HUES64 (cell line): ENCODE results near the gene BICD2.
A peak's percentile ranks its signal among the peaks of the same experiment; 100 is the strongest.

Experiments
- H3K27ac ChIP-seq: 2 replicates; pipeline ENCODE4 v1.7.0; 2013; ENCODE audit warnings: low read depth, low read length, inconsistent platforms
- H3K27me3 ChIP-seq: 2 replicates; pipeline ENCODE4 v1.6.1; 2013; ENCODE audit warnings: mild to moderate bottlenecking, low read length; ENCODE audit not compliant: insufficient read depth
- H3K36me3 ChIP-seq: 2 replicates; pipeline ENCODE4 v1.6.1; 2013; ENCODE audit warnings: mild to moderate bottlenecking, low read length; ENCODE audit not compliant: insufficient read depth
- H3K4me1 ChIP-seq: 2 replicates; pipeline ENCODE4 v1.6.1; 2013; ENCODE audit warnings: mild to moderate bottlenecking, low read length, moderate library complexity; ENCODE audit not compliant: insufficient read depth
- H3K4me3 ChIP-seq: 2 replicates; pipeline ENCODE4 v1.5.1; 2013; ENCODE audit warnings: mild to moderate bottlenecking, low read length, moderate library complexity
- H3K9ac ChIP-seq: 2 replicates; pipeline ENCODE4 v1.6.1; 2013; ENCODE audit warnings: mild to moderate bottlenecking, low read depth, low read length
- H3K9me3 ChIP-seq: 2 replicates; pipeline ENCODE4 v1.6.1; 2013; ENCODE audit warnings: low read depth, low read length; ENCODE audit not compliant: insufficient read depth
- WGBS: fragments of 150-250, 120-280 bp; methylation state at CpG from one replicate; pipeline ENCODE4 v1.1.7; 2013; ENCODE audit warnings: missing lambda C conversion rate; 5-methylcytosine and 5-hydroxymethylcytosine counted together

Gene BICD2

DNA sequence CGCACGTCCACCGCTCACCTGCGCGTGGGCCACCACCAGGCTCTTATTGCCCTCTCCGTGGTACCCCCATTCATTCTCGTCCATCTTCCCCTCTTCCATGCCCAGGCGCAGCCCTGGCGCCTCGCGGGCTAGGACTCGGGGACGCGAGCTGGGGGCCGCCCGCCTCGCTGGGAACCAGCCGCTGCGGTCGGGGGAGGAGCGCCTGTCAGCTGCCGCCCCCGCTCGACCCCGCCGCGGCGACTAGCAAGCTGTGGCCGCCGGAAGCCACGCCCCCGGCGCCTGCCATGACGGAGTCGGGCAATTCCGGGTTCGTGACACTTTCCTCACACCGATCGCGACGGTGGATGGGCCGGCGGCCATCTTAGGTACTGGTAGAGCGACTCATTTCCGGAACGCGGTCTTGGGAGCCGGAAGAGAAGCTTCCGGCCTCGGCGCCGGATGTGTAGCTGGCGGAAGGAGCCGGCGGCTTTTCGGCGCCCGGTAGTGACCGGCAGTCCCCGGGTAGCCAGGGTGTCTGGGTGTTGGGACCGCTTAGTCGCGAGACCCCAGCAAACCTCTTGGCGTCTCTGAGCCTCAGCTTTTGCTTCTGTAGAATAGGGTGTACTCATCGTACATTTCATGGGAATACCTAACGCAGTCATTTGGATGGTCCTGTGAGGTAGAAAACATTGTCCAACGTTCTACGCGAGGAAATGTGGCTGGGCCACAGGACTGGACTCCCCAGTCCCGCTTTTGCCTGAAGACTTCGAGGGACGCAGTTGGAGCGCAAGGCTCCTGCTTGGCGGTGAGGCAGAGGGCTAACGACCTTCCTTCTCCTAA is 94.5 kb downstream of the BICD2 start, which contains the start of gene IPPK:
IPPK (minus strand) TSS at position 242 of the 819 bp plus-strand sequence; CDS start at position 99, 143 bp downstream.
- Histone ChIP-seq H3K27ac (peak within 1 kb of the TSS; percentile 84), H3K27me3 (no peaks in the 10 kb centered on the region), H3K4me1 (peaks cover 8% of the 10 kb centered on the region; the same call in 1 of the 2 replicates), H3K9me3 (no peaks in the 10 kb centered on the region), H3K4me3 (peak within 1 kb of the TSS; percentile 99), H3K36me3 (peaks cover 5% of the 10 kb centered on the region; the same call in 1 of the 2 replicates), H3K9ac (peak within 1 kb of the TSS; percentile 89)
- WGBS: under 1% methylated on average over 75 of the region's 75 CpGs

DNA sequence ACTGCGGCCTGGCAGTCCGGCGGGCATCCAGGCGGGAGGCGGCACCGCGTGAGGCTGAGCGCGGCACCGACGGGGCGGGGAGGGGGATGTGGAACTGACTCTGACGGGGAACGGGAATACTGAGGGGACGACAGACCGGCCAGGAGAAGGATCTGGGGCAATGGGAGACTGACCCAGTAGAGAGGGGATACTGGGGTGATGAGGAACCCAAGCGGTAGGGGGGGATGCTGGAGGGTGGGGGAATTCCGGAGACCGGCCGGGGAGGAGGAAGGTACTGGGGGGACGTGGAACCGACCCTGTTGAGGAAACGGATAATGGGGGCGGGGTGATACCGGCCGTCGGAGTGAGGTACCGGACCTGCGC is 95.1 kb downstream of the BICD2 start:
- peak overlapping the region; percentile 64 for H3K9ac ChIP-seq
- peaks cover 5% of the 10 kb centered on the region; the same call in 1 of the 2 replicates for H3K36me3 ChIP-seq
- no peaks in the 10 kb centered on the region for H3K27me3 ChIP-seq
- no peaks in the 10 kb centered on the region for H3K9me3 ChIP-seq
- peak overlapping the region; percentile 99 for H3K4me3 ChIP-seq
- WGBS: under 1% methylated on average over 29 of the region's 29 CpGs
- H3K4me1 ChIP-seq: peaks cover 13% of the 10 kb centered on the region; the same call in 1 of the 2 replicates
- H3K27ac ChIP-seq: peak overlapping the region; percentile 49; the same call in 1 of the 2 replicates

DNA sequence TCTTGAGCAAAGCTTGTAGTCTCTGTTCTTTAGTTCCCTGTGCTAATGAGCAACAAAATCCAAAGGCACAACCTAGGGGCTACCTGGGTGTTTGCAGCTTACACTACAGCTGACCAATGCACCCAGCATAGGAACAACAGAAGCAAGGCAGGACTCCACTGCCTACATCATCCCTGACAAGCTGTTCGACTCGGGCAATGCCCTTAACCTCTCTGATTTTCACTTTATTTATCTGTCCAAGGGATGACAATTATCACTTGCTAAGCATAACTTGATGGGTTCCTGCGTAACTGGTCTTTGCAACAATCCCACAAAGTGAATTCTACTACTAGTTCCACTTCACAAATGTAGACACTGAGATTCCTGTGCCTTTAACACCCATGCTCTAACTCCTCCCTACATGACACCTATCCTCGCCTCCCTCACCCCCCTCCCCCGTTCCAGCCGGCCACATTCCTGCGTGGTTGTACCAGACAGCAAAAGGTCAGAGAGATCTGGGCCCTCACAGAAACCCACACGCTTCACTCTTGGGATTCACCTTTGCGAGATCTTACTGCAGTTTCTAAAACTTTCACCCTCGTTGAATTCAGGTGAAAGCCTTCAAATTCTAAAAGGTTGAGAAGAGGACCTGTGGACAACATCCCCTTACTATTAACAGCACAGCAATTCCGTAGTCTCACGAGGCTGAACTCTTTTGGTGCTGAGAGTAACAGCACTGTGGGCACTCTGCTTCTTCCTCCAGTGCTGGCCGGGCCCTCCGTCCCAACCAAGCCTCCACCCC is 95.7 kb downstream of the BICD2 start:
- WGBS: 25% methylated on average over 14 of the region's 14 CpGs
- Histone ChIP-seq H3K9ac (peak overlapping the region; percentile 64), H3K27ac (peak overlapping the region; percentile 49; the same call in 1 of the 2 replicates), H3K36me3 (peaks cover 5% of the 10 kb centered on the region; the same call in 1 of the 2 replicates), H3K27me3 (no peaks in the 10 kb centered on the region), H3K9me3 (no peaks in the 10 kb centered on the region), H3K4me3 (peak overlapping the region; percentile 99), H3K4me1 (peaks cover 13% of the 10 kb centered on the region; the same call in 1 of the 2 replicates)

- Histone ChIP-seq H3K27ac (no peak overlapping the region), H3K4me1 (peaks cover 13% of the 10 kb centered on the region; the same call in 1 of the 2 replicates), H3K9me3 (no peaks in the 10 kb centered on the region), H3K4me3 (no peak overlapping the region), H3K9ac (no peak overlapping the region), H3K36me3 (peaks cover 5% of the 10 kb centered on the region; the same call in 1 of the 2 replicates), H3K27me3 (no peaks in the 10 kb centered on the region)
- 89% methylated on average over 8 of the region's 8 CpGs for WGBS
These were observed 97.6 kb downstream of the BICD2 start for GRCh38 chr9:92666912-92667532.

DNA sequence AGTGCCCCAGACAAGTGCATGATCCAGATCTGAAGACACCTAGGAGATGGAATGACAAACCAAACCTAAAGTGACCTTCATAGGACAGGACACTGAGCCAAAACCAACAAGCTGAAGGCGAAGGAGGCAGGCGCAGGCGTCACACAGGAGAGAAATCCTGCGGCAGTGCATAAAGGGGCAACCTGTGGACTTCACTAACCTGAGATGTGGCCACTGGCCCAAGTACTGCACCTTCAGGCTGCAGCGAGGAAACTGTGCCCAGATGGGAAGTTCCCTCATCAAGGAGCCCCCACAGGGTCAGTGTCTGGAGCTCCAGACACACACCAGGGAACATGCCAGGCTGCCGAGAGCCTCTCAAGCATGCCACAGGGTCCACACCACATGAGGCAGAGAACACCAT is 98.4 kb downstream of the BICD2 start:
- no peak overlapping the region for H3K27ac ChIP-seq
- no peaks in the 10 kb centered on the region for H3K9me3 ChIP-seq
- no peaks in the 10 kb centered on the region for H3K27me3 ChIP-seq
- WGBS: 96% methylated on average over 6 of the region's 6 CpGs
- H3K4me3 ChIP-seq: no peak overlapping the region
- no peak overlapping the region for H3K9ac ChIP-seq
- peaks cover 5% of the 10 kb centered on the region; the same call in 1 of the 2 replicates for H3K36me3 ChIP-seq
- H3K4me1 ChIP-seq: peaks cover 13% of the 10 kb centered on the region; the same call in 1 of the 2 replicates

- WGBS: 96% methylated on average over 3 of the region's 3 CpGs
- no peak overlapping the region for H3K9ac ChIP-seq
- H3K27me3 ChIP-seq: no peaks in the 10 kb centered on the region
- H3K4me1 ChIP-seq: peaks cover 13% of the 10 kb centered on the region; the same call in 1 of the 2 replicates
- H3K4me3 ChIP-seq: no peak overlapping the region
- peaks cover 5% of the 10 kb centered on the region; the same call in 1 of the 2 replicates for H3K36me3 ChIP-seq
- no peaks in the 10 kb centered on the region for H3K9me3 ChIP-seq
- H3K27ac ChIP-seq: no peak overlapping the region
These were observed 98.8 kb downstream of the BICD2 start for GRCh38 chr9:92665836-92666235.

GRCh38 chr9:92664394-92665152 is 100.1 kb downstream of the BICD2 start:
- WGBS: 77% methylated on average over 13 of the region's 13 CpGs
- H3K36me3 ChIP-seq: peaks cover 5% of the 10 kb centered on the region; the same call in 1 of the 2 replicates
- 0 out of 2 replicates have a peak overlapping the region, but pooled peaks have one; percentile 13 for H3K27ac ChIP-seq

DNA sequence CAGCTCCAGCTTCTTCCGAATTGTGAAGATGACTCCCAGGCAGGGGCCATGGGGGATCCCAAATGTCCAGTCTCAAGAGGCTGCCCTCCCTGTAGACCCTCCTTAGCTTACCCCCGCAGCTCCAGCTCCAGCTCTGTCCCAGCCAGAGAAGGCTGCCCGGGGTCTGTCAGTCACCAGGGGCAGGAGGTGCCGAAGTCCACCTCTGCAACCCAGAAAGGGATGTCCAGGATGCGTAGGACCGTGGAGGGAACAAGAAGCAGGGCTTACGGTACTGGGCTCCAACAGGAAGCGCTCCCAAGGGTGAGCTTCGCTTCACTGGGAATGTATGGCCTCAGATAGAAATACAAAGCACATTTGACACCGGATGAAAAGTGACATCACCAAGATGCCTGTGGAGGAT is 100.7 kb downstream of the BICD2 start:
- H3K9me3 ChIP-seq: no peaks in the 10 kb centered on the region
- peaks cover 5% of the 10 kb centered on the region; the same call in 1 of the 2 replicates for H3K36me3 ChIP-seq
- H3K4me1 ChIP-seq: peaks cover 21% of the 10 kb centered on the region; the same call in 1 of the 2 replicates
- H3K27ac ChIP-seq: no peak overlapping the region
- H3K27me3 ChIP-seq: no peaks in the 10 kb centered on the region
- no peak overlapping the region for H3K9ac ChIP-seq
- 92% methylated on average over 10 of the region's 10 CpGs for WGBS
- H3K4me3 ChIP-seq: no peak overlapping the region

More at GRCh38 chr9:92664394-92665152, 100.1 kb downstream of the BICD2 start:
- Histone ChIP-seq H3K4me3 (no peak overlapping the region), H3K9ac (peak overlapping the region; percentile 25; the same call in 1 of the 2 replicates), H3K9me3 (no peaks in the 10 kb centered on the region), H3K4me1 (peaks cover 23% of the 10 kb centered on the region; the same call in 1 of the 2 replicates), H3K27me3 (no peaks in the 10 kb centered on the region)

- H3K36me3 ChIP-seq: peaks cover 5% of the 10 kb centered on the region; the same call in 1 of the 2 replicates
- no peak overlapping the region for H3K4me3 ChIP-seq
- no peaks in the 10 kb centered on the region for H3K9me3 ChIP-seq
- WGBS: 93% methylated on average over 3 of the region's 3 CpGs
- H3K27me3 ChIP-seq: no peaks in the 10 kb centered on the region
- no peak overlapping the region for H3K9ac ChIP-seq
- peaks cover 18% of the 10 kb centered on the region; the same call in 1 of the 2 replicates for H3K4me1 ChIP-seq
- no peak overlapping the region for H3K27ac ChIP-seq
These were observed 101.5 kb downstream of the BICD2 start for GRCh38 chr9:92663126-92663525.

DNA sequence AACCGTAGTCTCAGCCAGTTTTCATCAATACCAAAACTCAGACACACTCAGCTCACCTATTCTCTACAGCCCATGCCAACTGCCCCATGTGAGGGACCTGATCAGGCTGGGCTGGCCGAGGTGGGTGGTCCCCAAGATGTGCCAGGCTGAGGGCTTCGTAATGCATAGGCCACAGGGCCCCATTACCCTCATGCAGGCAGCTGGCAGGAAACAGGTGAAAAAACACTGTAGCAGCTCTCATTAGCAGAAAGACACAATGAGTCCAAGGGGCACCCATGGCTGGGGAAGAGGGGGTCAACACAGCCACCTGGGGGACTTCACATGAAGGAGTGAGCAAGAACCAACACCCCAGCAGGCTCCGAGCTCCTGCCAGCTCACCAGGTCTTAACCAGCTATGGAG is 102.9 kb downstream of the BICD2 start:
- Histone ChIP-seq H3K9ac (no peak overlapping the region), H3K4me3 (no peak overlapping the region)
- 96% methylated on average over 4 of the region's 4 CpGs for WGBS

More for the DNA sequence above, 102.9 kb downstream of the BICD2 start:
- H3K27me3 ChIP-seq: no peaks in the 10 kb centered on the region
- no peak overlapping the region for H3K27ac ChIP-seq
- peaks cover 18% of the 10 kb centered on the region; the same call in 1 of the 2 replicates for H3K4me1 ChIP-seq
- no peaks in the 10 kb centered on the region for H3K9me3 ChIP-seq
- 0 out of 2 replicates have a peak, but pooled peaks cover 5% of the 10 kb centered on the region for H3K36me3 ChIP-seq
